Endodermal cell (in vitro differentiated cells): Measurements from ENCODE around the gene CD53. TPM values are rescaled to one million over a fixed set of nuclear protein-coding genes. Genes with fewer than 3 reads are reported as not detected.
A peak's percentile ranks its signal among the peaks of the same experiment; 100 is the strongest.
"Not testable (repeated sequence)": the region's sequence is repeated elsewhere in the genome, so short reads cannot be mapped to it uniquely, and the experiment has no call there.

Experiments
- DNase-seq: peaks from one replicate; pipeline ENCODE4 v3.0.0-alpha.2; 2017
- H3K27ac ChIP-seq: 2 replicates; pipeline ENCODE4 v1.5.1; 2013; ENCODE audit warnings: mild to moderate bottlenecking, low read depth, low read length, moderate library complexity
- H3K27me3 ChIP-seq: 2 replicates; pipeline ENCODE4 v1.6.1; 2013; ENCODE audit warnings: mild to moderate bottlenecking, low read length, moderate library complexity; ENCODE audit not compliant: insufficient read depth, control insufficient read depth, poor library complexity, severe bottlenecking
- H3K36me3 ChIP-seq: 2 replicates; pipeline ENCODE4 v1.7.0; 2013; ENCODE audit warnings: mild to moderate bottlenecking, low read length, moderate library complexity; ENCODE audit not compliant: control insufficient read depth, insufficient read depth
- H3K4me1 ChIP-seq: one replicate; pipeline ENCODE4 v1.7.0; 2013; ENCODE audit warnings: low read length; ENCODE audit not compliant: control insufficient read depth, insufficient read depth
- H3K4me3 ChIP-seq: 2 replicates; pipeline ENCODE4 v1.5.1; 2013; ENCODE audit warnings: mild to moderate bottlenecking, low read length, moderate library complexity
- H3K9ac ChIP-seq: 2 replicates; pipeline ENCODE4 v1.6.1; 2013; ENCODE audit warnings: mild to moderate bottlenecking, low read length, moderate library complexity; ENCODE audit not compliant: poor library complexity, severe bottlenecking; ENCODE audit errors: extremely low read depth
- H3K9me3 ChIP-seq: 2 replicates; pipeline ENCODE4 v1.6.1; 2013; ENCODE audit warnings: mild to moderate bottlenecking, low read length, moderate library complexity; ENCODE audit not compliant: control insufficient read depth
- H3K27ac Mint-ChIP-seq: 2 replicates; pipeline ENCODE4 v1.8.0; 2020; ENCODE audit warnings: mixed read lengths
- H3K27me3 Mint-ChIP-seq: 2 replicates; pipeline ENCODE4 v1.8.0; 2021; ENCODE audit warnings: mild to moderate bottlenecking, mixed read lengths; ENCODE audit not compliant: insufficient read depth
- H3K36me3 Mint-ChIP-seq: 2 replicates; pipeline ENCODE4 v1.8.0; 2020; ENCODE audit warnings: low read depth, mixed read lengths
- H3K4me1 Mint-ChIP-seq: 2 replicates; pipeline ENCODE4 v1.8.0; 2020; ENCODE audit warnings: mixed read lengths
- H3K4me3 Mint-ChIP-seq: 2 replicates; pipeline ENCODE4 v1.8.0; 2020; ENCODE audit warnings: mild to moderate bottlenecking, moderate library complexity, mixed read lengths
- H3K9me3 Mint-ChIP-seq: 2 replicates; pipeline ENCODE4 v1.8.0; 2020; ENCODE audit warnings: mild to moderate bottlenecking, mixed read lengths
- WGBS, 2 experiments: methylation state at CpG; one replicate each; pipeline versions ENCODE4 v1.1.5 to v1.1.7; 2013; ENCODE audit warnings: missing lambda C conversion rate in 2 of 2, mixed read lengths in 1 of 2; ENCODE audit not compliant: insufficient coverage in 1 of 2, insufficient read length in 1 of 2; 5-methylcytosine and 5-hydroxymethylcytosine counted together
- long read RNA-seq, 4 experiments: library from polyadenylated mRNA in 2 of 4; library from RNA in 1 of 4; library from capped mRNA in 1 of 4; stranded (forward) in 3 of 4; unstranded in 1 of 4; transcript quantifications; one replicate each; pipeline ENCODE4 v2.0.0, GENCODE V29; 2020 to 2021; ENCODE audit warnings: inconsistent platforms in 1 of 4
- polyA plus RNA-seq, 2 experiments: library from polyadenylated mRNA; stranded (reverse); fragments of 50-300 nt; gene quantifications; one replicate each; pipeline ENCODE4 v1.2.3, GENCODE V29; 2013
- total RNA-seq, 2 donors: library from RNA; stranded (reverse); fragmentation: NEBNext Ultra II Directional in 1 of 2; extraction: Animal tissue kit (Norgen Biotek cat#: 25700) in 1 of 2; gene quantifications; 2 replicates in 1 of 2; 3 replicates in 1 of 2; pipeline ENCODE4 v1.2.1, GENCODE V29; 2021
- TF ChIP-seq, protein P1 (sequence below): fragments of 200-600 bp; sonication (generic); conservative IDR thresholded peaks from 2 replicates; pipeline ENCODE4 v1.5.0; 2021; ENCODE audit warnings: antibody characterized with exemption, mild to moderate bottlenecking

The CD53 gene
- total RNA-seq: not detected
- polyA plus RNA-seq (2013, experiment 1 of 2): 0.43 TPM
- polyA plus RNA-seq (2013, experiment 2 of 2): not detected
- long read RNA-seq, experiment 1: 0 reads
- long read RNA-seq, experiment 2: 0 reads
- long read RNA-seq, experiment 3: 0 reads
- long read RNA-seq, experiment 4: 0 reads

DNA sequence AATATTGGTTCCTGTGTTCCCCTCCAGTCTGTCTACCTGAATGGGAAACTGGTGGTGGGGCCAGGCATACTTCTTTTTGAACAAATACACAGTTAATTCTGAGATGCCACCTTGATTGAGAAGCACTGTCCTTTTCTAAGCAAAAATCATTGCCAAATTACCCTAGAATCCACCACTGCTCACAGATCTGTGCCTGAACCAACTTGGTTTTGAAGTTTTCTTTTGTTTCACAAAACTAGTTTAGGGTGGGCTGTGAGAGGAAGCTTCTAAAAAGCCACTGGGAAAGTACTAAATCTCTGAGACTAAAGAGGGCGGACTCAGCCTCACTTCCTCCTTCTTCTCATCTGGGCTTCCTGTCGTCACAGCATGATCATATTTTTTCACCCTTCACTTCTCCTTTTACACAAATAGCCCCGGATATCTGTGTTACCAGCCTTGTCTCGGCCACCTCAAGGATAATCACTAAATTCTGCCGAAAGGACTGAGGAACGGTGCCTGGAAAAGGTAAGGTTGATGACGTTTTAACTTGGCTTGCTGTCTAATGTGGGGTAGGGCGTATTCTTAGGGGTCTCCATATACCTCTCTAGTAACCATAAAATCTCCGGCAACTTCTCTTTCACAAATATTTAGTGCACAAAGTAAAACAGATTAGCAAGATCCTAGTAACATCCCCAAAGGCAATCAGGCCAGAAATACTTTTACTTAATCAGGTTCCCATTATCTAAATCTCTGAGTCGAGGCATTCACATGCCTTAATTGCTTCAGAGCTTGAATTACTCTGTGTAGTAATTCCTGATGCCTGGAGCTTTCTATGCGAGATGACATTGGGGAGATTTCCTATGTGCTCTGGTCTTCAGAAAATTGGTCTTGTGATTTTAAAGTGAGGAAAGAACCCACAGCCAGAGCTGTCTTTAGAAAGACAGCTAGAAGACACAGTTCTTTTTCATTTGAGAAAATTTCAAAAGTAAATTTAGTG, at the start of gene CD53:
Gene CD53, plus strand, starts transcription at position 404 of the 976 bp plus-strand sequence. CDS start 18,261 bp downstream, outside the sequence.
- TF ChIP-seq, protein P1, sequence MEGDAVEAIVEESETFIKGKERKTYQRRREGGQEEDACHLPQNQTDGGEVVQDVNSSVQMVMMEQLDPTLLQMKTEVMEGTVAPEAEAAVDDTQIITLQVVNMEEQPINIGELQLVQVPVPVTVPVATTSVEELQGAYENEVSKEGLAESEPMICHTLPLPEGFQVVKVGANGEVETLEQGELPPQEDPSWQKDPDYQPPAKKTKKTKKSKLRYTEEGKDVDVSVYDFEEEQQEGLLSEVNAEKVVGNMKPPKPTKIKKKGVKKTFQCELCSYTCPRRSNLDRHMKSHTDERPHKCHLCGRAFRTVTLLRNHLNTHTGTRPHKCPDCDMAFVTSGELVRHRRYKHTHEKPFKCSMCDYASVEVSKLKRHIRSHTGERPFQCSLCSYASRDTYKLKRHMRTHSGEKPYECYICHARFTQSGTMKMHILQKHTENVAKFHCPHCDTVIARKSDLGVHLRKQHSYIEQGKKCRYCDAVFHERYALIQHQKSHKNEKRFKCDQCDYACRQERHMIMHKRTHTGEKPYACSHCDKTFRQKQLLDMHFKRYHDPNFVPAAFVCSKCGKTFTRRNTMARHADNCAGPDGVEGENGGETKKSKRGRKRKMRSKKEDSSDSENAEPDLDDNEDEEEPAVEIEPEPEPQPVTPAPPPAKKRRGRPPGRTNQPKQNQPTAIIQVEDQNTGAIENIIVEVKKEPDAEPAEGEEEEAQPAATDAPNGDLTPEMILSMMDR: no peak
- WGBS, 2 experiments: 87 to 90% methylated on average over 2 to 11 of the region's 11 CpGs
- H3K27me3 ChIP-seq: no peaks in the 10 kb centered on the region
- no peak within 1 kb of the TSS for H3K27ac ChIP-seq
- H3K9me3 ChIP-seq: no peaks in the 10 kb centered on the region
- no peaks in the 10 kb centered on the region for H3K36me3 Mint-ChIP-seq
- no peaks in the 10 kb centered on the region for H3K27me3 Mint-ChIP-seq
- peaks cover 19% of the 10 kb centered on the region for H3K4me1 ChIP-seq
- peak within 1 kb of the TSS; percentile 47 for H3K4me3 ChIP-seq
- H3K9me3 Mint-ChIP-seq: peaks cover under 1% of the 10 kb centered on the region
- H3K9ac ChIP-seq: no peak within 1 kb of the TSS
- peaks cover 13% of the 10 kb centered on the region for H3K4me1 Mint-ChIP-seq
- no peak for DNase-seq
- H3K36me3 ChIP-seq: no peaks in the 10 kb centered on the region
- H3K27ac Mint-ChIP-seq: no peak within 1 kb of the TSS
- H3K4me3 Mint-ChIP-seq: no peak within 1 kb of the TSS

- H3K36me3 Mint-ChIP-seq: no peaks in the 10 kb centered on the region
- H3K9me3 ChIP-seq: no peaks in the 10 kb centered on the region
- H3K27ac ChIP-seq: no peak overlapping the region
- H3K4me3 Mint-ChIP-seq: no peak overlapping the region
- H3K4me1 ChIP-seq: no peaks in the 10 kb centered on the region
- H3K27me3 Mint-ChIP-seq: peaks cover 10% of the 10 kb centered on the region
- no peak overlapping the region for H3K9ac ChIP-seq
- H3K27ac Mint-ChIP-seq: no peak overlapping the region
- 83 to 100% methylated on average over 1 to 4 of the region's 4 CpGs for WGBS, 2 experiments
- no peaks in the 10 kb centered on the region for H3K9me3 Mint-ChIP-seq
- no peaks in the 10 kb centered on the region for H3K36me3 ChIP-seq
- H3K4me3 ChIP-seq: no peak overlapping the region
- TF ChIP-seq, protein P1: no peak
- no peak for DNase-seq
- no peaks in the 10 kb centered on the region for H3K4me1 Mint-ChIP-seq
- H3K27me3 ChIP-seq: peaks cover 11% of the 10 kb centered on the region
Measured at GRCh38 chr1:110824192-110824591, 48.8 kb upstream of the CD53 start.

- 55 to 71% methylated on average over 3 to 5 of the region's 5 CpGs for WGBS, 2 experiments
- no peaks in the 10 kb centered on the region for H3K36me3 ChIP-seq
- H3K4me3 Mint-ChIP-seq: no peak overlapping the region
- peaks cover 10% of the 10 kb centered on the region for H3K27me3 Mint-ChIP-seq
- H3K4me1 Mint-ChIP-seq: no peaks in the 10 kb centered on the region
- H3K27ac Mint-ChIP-seq: no peak overlapping the region
- no peak overlapping the region for H3K4me3 ChIP-seq
- no peaks in the 10 kb centered on the region for H3K9me3 Mint-ChIP-seq
- no peaks in the 10 kb centered on the region for H3K27me3 ChIP-seq
- H3K9ac ChIP-seq: no peak overlapping the region
- H3K27ac ChIP-seq: no peak overlapping the region
- H3K36me3 Mint-ChIP-seq: no peaks in the 10 kb centered on the region
- peak; percentile 67 for DNase-seq
- no peaks in the 10 kb centered on the region for H3K9me3 ChIP-seq
- TF ChIP-seq, protein P1: peak; percentile 87
- no peaks in the 10 kb centered on the region for H3K4me1 ChIP-seq
Measured at GRCh38 chr1:110829955-110830553, 42.9 kb upstream of the CD53 start.

- not testable (repeated sequence) for H3K9ac ChIP-seq, H3K27ac Mint-ChIP-seq, H3K36me3 ChIP-seq, H3K4me1 Mint-ChIP-seq, H3K4me1 ChIP-seq, H3K4me3 Mint-ChIP-seq, H3K27ac ChIP-seq, H3K4me3 ChIP-seq, H3K9me3 ChIP-seq, H3K36me3 Mint-ChIP-seq, H3K9me3 Mint-ChIP-seq, H3K27me3 ChIP-seq, DNase-seq
- 56% methylated on average over 1 of the region's 3 CpGs; no CpG with 5 or more reads in 1 of the 2 experiments for WGBS, 2 experiments
- H3K27me3 Mint-ChIP-seq: peaks cover 16% of the 10 kb centered on the region
Measured at GRCh38 chr1:110833779-110834178, 39.2 kb upstream of the CD53 start.
